ENCODE data around the gene PRPF40A.
A peak's percentile ranks its signal among the peaks of the same experiment; 100 is the strongest.

DNA sequence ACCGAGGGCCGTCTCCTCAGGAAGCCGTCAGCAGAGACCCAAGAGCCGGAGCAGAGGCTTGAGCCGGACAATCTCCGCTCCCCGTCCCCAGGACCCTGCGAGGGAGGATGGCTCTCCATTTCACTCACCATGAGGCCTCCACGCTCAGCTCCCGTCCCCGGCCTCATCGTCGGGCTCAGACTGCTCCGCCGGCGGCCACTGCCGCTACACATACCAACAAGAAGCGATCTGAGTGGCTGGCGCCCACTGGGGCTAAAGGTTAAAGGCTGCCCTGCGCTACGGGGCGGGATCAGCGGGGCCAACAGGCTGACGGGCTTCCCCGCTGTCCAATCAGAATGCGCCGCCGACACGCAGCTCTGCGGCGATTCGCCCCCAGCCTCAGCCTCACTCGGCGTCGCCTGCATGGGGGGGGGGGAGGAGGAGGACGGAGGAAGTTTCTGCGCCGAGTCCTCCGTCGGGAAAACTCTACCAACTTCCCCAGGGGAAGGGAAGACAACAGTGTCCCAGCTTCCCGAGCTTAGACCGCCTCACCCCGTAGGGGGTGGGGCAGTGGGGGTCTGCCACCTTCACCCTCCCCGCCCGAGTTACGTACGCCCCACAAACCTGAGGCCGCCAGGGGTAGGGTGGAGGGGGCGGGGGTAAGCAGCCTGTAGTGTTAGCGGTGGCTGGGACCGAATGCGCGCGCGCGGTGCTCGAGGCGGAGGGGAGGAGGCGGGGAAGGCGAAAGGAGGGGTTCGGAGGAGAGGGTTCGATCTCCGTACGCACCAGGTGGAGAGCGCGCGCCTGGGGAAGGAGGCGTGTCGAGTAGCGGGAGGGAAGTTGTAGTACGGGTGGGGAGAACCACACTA lies at the start of gene PRPF40A:
- TF ChIP-seq EZH2 (IDR thresholded peaks at IDR 0.05) (no peak), POLR2AphosphoS5 (IDR thresholded peaks at IDR 0.05; ENCODE audit: borderline replicate concordance, low read depth, low read length) (peak; percentile 95), FOXP2 (optimal IDR thresholded peaks at IDR 0.05; ENCODE audit: control extremely low read depth, extremely low read length, insufficient read depth) (peak; percentile 48)
